Measurements from ENCODE around the gene DNAJB13.

Gene DNAJB13

DNA sequence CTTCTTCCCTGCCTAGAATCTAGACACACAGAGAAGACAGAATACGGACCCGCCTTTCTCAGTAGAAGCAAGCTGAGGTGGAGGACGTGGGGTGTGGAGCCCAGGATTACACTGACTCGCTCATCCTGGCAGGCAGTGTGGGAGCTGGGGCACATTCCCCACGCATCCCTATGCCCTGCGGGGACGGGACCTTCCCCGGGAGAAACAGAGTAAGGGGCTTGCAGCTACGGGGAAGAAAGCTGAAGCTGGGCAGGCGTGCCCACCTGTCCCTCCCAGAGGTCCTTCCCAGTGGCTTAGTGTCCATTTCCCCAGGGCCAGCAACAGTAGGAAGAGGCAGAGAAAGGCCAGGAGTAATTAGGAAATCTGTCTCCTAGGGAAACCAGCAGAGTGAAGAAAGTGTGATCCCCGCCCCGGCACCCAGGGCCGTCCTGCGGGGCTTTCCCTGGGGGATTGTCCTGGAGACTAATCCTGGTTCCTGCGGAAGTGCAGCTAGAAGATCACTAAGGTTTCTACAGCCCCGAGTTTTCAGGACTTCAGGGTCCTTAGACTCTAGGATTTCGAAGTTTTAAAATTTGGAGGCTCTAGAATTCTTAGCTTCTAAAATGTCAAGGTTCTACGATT, 7.8 kb downstream of the DNAJB13 start:
- no peak for DNase-seq (ENCODE audit: low read depth)
- TF ChIP-seq, protein P1, sequence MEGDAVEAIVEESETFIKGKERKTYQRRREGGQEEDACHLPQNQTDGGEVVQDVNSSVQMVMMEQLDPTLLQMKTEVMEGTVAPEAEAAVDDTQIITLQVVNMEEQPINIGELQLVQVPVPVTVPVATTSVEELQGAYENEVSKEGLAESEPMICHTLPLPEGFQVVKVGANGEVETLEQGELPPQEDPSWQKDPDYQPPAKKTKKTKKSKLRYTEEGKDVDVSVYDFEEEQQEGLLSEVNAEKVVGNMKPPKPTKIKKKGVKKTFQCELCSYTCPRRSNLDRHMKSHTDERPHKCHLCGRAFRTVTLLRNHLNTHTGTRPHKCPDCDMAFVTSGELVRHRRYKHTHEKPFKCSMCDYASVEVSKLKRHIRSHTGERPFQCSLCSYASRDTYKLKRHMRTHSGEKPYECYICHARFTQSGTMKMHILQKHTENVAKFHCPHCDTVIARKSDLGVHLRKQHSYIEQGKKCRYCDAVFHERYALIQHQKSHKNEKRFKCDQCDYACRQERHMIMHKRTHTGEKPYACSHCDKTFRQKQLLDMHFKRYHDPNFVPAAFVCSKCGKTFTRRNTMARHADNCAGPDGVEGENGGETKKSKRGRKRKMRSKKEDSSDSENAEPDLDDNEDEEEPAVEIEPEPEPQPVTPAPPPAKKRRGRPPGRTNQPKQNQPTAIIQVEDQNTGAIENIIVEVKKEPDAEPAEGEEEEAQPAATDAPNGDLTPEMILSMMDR (IDR thresholded peaks at IDR 0.05; ENCODE audit: control insufficient read depth, insufficient read depth, low read depth, low read length, missing control alignments), result no peak

DNA sequence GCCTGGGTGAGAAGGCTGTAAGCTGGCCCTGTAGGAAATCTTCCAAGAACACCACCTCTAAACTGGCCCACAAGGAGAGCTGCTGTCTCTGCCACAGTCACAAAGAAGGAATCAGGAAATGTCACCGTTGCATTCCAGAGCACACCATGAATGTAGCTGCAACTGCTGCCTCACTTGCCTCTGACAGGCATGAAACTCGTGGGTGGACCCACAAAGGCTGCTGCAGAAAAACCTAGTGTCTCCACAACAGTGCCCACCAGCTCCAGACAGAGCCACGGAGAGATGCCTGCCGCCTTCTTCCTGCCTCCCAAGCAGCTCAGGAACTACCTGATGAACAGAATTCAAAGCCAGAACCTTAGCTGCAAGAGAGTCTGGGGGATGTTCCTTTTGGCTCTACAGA, 10.5 kb downstream of the DNAJB13 start:
- no peak for DNase-seq (ENCODE audit: low read depth)
- no peak overlapping the region for H3K4me3 ChIP-seq (ENCODE audit: control insufficient read depth, low read depth, low read length)
- TF ChIP-seq, protein P1 (IDR thresholded peaks at IDR 0.05; ENCODE audit: control insufficient read depth, insufficient read depth, low read depth, low read length, missing control alignments), result no peak

More for the DNA sequence above, 7.8 kb downstream of the DNAJB13 start:
- no peak overlapping the region for H3K4me3 ChIP-seq (ENCODE audit: control insufficient read depth, low read depth, low read length)

DNA sequence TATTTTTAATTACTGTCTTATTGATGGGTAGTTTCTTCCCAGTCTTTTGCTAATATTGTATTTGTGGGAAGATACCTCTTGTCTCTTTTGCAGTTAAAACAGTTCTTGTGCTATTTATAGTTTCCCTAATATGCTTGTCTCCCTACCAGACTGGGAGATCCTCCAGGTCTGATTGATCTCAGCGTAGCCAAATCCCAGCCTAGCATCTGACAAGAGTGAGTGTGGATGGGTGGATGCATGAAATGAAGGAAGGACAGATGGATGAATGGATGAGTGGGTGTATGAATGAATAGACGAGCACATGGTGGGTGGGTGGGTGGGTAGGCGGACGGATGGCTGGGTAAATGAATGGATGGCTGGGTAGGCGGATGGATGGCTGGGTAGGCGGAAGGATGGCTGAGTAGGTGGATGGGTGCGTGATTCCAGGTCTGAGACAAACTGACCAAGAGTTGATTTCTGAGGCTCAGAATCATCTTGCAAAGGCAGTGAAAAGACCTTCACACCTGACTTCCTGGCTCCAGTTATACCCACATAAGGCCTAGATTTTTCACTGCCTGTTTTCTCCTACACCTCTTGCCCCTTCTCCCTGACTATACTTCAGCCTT, 11.4 kb downstream of the DNAJB13 start:
- no peak for DNase-seq (ENCODE audit: low read depth)
- TF ChIP-seq, protein P1 (IDR thresholded peaks at IDR 0.05; ENCODE audit: control insufficient read depth, insufficient read depth, low read depth, low read length, missing control alignments), result no peak
- H3K4me3 ChIP-seq (ENCODE audit: control insufficient read depth, low read depth, low read length), result no peak overlapping the region

DNA sequence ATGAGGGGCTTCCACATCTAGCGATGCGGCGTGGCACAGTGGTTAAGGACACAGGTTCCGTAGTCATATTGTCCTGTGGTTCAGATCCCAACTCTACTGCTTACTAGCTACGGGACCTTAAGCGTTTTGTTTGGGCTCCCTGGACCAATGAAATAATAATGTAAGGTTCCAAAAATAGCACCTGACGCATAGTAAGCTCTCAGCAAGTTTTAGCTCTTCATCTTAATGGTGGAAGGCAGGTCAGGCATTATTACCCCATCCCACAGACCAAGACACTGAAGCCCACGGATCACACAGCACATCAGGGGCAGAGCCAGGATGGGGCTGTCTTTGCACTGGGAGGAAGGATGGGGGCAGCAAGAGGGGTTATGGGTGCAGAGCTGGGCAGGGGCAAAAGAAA, 13.0 kb downstream of the DNAJB13 start:
- no peak for DNase-seq (ENCODE audit: low read depth)
- TF ChIP-seq, protein P1 (IDR thresholded peaks at IDR 0.05; ENCODE audit: control insufficient read depth, insufficient read depth, low read depth, low read length, missing control alignments), result no peak
- no peak overlapping the region for H3K4me3 ChIP-seq (ENCODE audit: control insufficient read depth, low read depth, low read length)

DNA sequence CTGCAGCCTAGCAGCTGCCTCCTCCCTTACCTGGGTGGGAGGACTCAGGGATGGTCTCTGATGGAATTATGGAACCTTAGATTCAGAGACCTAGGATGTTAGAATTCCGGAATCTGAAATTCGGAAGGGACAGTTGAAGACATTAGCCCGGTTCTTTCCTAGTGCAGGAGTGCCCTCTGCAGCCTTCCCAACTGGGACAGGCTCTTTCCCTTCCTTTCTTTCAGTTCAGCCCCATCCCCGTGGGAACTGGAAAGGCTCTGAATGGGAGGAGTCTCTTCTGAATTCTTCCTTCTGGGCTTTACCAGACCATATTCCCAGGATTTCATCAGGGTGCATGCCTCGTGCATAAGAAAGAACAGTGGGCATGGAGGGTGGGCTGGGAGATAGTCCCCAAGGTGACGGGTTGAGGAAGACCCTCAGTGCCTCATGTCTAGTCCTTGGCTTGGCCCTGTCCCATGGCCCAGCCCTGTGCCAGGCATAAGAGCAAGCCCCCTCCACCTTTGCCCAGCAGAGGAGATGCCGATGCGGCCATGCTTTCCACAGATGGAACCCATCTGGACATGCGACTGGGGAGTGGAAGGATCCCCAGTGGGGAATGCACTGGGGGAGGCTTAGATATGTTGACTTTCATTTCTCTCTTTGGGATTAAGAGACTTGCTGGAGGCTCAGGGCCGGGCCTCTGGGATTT, 14.4 kb downstream of the DNAJB13 start:
- TF ChIP-seq, protein P1 (IDR thresholded peaks at IDR 0.05; ENCODE audit: control insufficient read depth, insufficient read depth, low read depth, low read length, missing control alignments), result no peak
- H3K4me3 ChIP-seq (ENCODE audit: control insufficient read depth, low read depth, low read length), result no peak overlapping the region
- no peak for DNase-seq (ENCODE audit: low read depth)

DNA sequence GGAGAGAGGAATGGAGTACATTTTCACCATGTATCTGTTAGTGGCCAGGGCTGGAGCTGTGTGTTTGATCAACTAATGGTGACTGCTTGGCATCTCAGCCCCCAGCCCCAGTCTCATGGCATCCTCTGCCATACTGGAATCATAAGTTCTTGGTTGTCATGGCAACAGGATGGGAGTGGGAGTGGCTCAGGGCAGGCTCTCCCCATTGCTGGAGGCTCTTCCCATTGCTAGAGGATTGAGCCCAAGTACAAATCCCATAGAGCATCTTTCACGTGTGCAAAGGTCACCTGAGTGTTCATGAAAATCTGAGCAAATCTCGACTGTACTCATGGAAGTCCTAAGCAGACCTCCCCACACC, 14.9 kb downstream of the DNAJB13 start:
- TF ChIP-seq, protein P1 (IDR thresholded peaks at IDR 0.05; ENCODE audit: control insufficient read depth, insufficient read depth, low read depth, low read length, missing control alignments), result no peak
- H3K4me3 ChIP-seq (ENCODE audit: control insufficient read depth, low read depth, low read length), result no peak overlapping the region
- no peak for DNase-seq (ENCODE audit: low read depth)

Measured in AG09309 (cell line).